Iris pigment epithelial cell (primary cell): Measurements from ENCODE around the gene CTBP2.
"Not testable (repeated sequence)": the region's sequence is repeated elsewhere in the genome, so short reads cannot be mapped to it uniquely, and the experiment has no call there.

Source experiments
- DNase-seq: peaks from one replicate; pipeline ENCODE4 v3.0.0-alpha.2; 2011; ENCODE audit warnings: low read depth

The CTBP2 gene

DNA sequence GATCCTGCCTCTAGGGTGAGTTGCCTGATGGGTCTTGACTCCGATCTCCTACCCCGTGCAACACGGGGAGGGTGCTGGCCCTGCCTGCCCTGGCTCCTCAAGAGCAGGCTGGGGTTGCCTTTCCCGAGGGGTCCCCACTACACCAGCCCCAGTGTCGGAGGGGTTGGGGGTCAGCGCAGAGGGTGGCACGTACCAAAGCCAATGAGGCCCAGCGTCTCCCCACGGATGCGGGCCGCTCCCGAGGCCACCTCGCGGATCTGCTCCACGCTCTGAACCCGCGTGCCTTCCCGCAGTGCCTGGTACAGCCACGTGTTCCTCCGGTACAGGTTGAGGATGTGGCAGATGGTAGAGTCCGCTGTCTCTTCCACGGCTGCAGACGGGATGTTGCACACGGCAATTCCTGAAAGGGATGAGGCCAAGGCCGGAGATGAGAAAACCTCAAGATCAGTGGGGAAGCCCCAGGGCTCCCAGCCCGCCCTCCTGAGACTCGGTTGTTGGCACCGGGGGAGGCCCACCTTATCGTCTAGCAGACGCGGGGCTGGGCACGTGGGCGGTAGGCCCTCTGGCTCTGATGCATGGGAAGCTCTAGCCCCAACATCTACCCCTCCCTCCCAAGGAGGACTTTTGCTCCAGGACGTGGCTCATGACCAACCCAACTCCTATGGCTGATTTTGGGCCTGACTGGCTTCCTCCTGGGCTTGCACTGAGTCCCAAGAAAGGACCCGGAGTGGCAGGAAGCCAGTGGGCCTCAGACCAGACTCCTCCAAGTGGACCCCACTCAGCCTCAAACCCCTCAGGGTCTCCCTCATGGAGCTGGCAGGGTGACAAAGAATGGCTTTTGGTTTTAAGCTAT lies 162.4 kb downstream of the CTBP2 start:
- DNase-seq: no peak

GRCh38 chr10:124997306-124997705 lies 163.1 kb downstream of the CTBP2 start:
- DNase-seq: no peak

DNA sequence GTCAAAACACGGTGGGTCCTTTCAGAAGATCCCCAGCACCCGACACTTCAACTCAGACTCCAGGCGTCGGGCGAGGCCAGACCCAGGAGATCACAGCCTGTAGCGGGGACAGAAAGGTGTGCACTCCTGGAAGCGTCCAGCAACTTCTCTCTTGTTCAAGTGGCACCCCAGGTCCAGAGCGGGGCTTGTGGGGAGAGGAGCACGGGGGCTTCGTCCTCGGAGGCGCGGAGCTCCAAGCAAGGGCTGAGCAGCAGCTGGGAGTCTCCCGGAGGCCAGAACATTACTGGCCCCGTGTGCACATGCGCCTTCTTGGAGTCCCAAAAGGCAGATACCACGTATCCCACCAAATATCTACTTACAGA lies 163.5 kb downstream of the CTBP2 start:
- no peak for DNase-seq

DNA sequence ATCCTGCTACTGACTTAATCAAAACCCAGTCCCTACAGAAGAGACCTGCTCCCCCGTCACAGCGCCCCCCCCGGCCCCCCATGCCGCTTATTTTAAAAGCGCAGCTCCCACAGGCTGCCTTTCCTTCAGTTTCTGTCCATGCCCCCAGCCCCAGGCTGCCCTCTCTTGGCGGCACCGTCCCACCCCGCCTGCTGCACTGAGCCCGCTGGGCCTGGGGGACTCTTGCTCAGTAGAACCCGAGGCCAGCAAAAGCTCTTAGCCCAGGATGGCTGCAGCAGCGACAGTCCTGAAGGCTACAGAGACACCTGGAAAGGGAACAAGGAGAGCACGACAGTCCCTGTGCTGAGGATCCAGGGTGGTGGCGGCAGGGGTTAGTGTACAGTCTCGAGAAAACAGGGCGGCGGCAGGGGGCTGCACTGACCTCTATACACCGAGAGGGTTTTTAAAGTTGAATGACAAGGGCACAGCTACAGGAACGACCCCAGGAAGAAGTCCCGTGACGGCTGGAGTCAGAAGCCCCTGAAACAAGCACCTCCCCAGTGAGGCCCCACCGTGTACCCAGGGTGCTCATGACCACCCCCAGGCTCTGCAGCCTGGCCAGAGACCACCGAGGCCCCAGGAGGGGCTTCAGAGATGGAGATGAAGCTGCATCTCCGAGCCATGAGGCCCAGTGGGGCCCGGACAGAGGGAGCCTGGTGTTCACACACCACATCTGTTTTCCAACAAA lies 164.1 kb downstream of the CTBP2 start:
- DNase-seq: no peak

DNA sequence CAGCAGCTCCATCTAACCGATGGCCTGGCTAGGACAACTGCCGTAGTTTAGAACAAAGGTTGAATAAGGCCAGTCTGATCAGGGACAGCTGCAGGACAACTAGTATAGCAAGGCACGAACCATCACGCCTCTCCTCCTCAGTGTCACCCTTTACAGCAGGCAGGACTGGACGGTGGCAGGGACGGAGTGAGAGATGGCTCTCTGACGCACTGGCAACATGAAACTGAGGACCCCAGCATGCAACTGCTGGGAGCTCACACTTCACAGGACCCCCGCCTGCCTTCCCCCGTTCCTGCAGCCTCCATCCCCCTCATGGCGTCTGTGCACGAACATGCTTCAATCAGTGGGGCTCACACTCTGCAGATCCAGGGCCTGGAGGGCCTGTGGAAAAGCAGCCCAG lies 164.8 kb downstream of the CTBP2 start:
- DNase-seq: no peak

- no peak for DNase-seq
Measured at GRCh38 chr10:124994573-124995473, 165.5 kb downstream of the CTBP2 start.

DNA sequence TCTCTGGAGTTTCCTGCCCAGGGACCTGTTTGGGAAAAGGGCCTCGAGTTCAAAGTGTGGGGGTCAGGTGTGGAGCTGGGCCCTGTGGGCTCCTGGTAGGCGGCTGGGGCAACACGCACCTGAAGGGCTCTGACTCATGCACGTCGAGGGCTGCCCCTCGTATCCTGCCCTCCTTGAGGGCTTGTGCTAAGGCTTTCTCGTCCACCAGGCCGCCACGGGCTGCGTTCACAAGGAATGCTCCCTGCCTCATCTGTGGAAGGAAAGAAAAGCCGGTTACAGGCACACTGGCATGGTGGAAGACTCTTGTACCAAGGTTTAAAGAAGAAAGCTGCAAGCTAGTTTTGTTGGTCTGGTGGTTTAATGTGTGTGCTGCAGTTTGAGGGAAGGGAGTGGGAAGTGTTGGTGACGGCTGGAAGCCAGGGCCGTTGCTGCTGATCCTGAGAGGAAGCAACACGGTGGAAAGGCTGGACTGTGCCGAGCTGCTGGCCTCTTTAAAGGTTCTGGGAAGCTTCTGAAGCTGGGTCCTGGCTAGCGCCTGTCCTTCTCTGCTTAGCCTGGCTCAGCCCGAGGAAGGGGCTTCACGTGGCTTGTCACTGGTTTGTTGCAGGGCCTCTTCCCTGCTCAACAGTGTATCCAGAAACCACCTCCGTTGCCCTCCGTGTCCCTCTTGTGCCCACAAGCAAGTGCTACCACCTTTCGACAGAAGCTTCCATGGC lies 166.5 kb downstream of the CTBP2 start:
- no peak for DNase-seq

DNA sequence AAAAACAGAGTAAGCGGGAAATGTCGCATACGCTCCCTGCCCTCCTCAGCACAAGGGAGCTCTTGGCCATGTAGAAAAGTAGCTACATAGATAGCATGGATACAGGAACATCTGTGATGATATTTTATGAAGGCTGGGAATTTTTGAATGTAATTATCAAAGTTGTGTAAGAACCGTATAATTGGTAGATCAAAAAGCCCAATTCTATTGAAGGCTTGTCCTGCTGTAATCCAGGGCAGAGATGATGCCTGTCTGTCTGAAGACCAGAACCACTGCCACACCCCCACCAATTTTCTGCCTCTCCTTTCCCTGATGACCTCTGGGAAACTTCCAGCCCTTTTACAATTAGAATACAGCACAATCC lies 167.0 kb downstream of the CTBP2 start:
- DNase-seq: no peak

DNA sequence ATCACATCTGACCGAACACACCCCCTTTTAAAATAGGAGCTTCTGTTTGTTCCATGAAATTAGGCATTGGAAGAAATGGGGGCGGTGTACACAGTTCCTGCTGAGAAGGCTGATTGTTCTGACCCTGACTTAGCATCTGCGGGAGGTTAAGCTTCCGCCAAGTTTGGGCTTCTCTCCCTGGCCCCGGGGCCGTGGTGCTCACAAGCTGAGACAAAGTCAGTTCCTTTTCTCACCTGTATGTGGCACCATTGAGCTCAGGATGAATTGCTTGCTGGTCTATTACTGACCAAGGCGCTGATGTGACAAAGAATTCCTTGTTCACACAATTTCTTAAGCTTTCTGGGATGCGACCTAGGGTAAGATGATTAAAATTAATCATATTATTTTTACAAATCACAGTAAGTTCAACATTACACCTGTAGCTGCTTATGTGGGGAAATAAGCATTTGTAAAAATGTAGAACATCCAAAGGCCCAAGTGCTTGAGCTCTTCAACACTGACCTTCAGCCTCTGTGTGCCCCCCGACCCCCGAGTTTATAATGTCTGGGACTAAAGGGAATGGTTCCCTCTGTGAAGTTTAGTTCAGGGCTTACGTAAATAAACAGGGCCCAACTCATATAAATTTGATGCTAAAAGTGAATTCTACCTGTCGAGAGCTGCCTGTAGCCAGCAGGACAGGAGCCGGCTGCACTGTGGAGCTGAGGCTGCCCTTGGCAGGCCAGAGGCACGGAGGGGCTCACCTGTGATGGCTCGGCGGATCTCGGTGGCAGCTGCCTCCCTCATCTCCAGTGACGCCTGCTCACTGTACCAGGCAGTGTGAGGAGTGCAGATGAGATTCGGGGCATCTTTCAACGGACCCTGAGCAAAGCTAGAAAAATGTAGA lies 167.7 kb downstream of the CTBP2 start:
- DNase-seq: peak; percentile 63

- DNase-seq: no peak
Measured at GRCh38 chr10:124991835-124992234, 168.5 kb downstream of the CTBP2 start.

DNA sequence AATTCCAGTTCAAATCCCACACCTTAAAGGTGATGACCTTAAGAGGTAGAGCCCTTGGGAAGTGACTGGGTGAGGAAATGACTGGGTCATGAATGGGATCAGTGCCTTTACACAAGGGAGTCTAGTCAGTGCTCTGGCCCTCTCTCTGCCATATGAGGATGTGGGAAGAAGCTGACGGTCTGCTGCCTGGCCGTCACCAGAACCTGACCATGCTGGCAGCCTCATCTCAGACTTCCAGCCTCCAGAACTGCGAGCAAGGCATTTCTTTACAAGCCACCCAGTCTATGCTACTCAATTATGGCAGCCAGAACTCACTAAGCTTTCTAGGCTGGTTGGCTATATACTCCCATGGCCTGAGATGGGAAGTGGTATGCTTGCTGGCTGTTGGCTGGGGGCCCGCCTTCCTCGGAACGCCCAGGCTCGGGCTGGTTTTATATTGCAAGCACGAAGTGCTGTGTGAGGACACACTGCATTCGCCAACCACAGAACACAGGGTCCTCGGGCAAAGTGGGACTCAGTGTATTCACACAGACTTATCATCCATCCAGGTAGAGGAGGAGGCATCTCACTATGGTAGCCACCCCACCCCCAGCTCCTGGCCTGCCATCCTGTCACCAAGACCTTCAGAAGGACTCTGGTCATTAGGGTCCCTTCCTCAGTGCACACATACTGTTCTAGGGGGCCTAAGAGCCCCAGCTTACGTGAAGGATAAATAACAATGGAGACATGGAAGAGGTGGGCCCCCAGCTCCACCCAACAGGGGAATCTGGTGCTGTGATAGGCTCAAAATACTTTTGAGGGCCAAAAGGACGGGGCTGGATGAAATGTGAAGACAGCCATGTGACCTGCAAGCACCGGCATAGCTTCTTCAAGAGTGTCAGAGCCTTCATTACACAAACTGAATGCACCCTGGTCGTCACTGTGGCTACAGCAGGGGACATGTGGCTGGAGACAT lies 169.4 kb downstream of the CTBP2 start:
- no peak for DNase-seq

DNA sequence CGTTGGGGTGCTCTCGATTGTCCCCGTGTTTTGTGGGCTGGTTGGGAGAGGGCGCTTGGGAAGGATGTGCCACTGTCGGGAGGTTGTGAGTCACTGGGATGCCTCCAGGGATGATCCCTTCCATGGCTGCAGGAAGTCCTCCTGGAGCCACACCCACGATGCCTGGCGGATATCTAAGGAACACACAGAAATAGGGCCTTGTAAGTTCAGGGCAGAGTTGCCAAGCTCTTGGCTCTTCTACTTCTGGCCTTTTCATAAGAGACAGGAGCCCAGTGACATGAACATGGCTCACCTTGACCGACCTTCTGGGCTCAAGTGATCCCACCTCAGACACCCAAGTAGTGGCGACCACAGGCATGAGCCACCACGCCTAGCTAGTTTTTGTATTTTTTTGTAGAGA lies 170.8 kb downstream of the CTBP2 start:
- DNase-seq: no peak

- not testable (repeated sequence) for DNase-seq
Measured at GRCh38 chr10:124988753-124989152, 171.6 kb downstream of the CTBP2 start.

DNA sequence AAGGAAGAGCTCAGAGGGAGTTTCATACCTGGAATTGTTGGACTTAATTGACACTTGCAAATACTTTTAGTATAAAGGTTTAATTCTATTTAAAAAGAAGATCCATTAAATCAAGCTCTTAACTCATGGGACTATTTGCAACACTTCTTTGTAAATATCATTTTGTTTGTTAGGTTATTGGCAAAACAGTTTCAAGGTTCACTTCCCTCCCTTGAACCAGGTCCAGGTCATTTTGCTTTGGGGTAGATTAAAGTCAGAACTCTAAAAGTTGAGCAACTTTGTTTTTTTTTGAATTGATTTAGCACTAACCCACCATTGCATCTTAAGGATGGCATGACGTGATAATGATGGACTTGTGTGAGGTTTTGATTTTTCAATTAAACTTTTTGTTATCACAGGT lies 172.6 kb downstream of the CTBP2 start:
- no peak for DNase-seq

- no peak for DNase-seq
Measured at GRCh38 chr10:124985162-124985561, 175.2 kb downstream of the CTBP2 start.

GRCh38 chr10:124984376-124984775 lies 176.0 kb downstream of the CTBP2 start:
- no peak for DNase-seq

DNA sequence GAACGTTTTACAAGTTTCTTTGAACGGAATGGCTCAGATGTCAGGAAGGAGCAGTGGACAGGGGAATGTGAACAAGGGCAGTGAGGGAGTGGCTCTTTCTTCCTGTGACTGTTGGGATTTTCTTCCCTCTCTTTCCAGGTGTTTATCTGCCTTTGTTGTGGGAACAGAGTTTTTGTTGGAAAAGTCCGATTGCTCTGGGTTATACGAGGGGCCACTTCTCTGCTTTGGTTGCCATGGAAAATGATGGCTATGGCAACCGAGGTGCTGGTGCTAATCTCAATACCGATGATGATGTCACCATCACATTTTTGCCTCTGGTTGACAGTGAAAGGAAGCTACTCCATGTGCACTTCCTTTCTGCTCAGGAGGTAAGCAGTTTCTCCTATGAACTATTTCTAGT lies 177.0 kb downstream of the CTBP2 start:
- DNase-seq: no peak

GRCh38 chr10:124978376-124978725 lies 182.0 kb downstream of the CTBP2 start:
- no peak for DNase-seq

GRCh38 chr10:124977648-124978375 lies 182.6 kb downstream of the CTBP2 start:
- DNase-seq: no peak
